Nephron (organoid): ENCODE data around the gene RSPH6A.
A peak's percentile ranks its signal among the peaks of the same experiment; 100 is the strongest.

Experiments used
- H3K27ac Mint-ChIP-seq, 3 experiments: 2 replicates each; pipeline ENCODE4 v1.8.0; 2020; ENCODE audit warnings: mixed read lengths in 3 of 3, mild to moderate bottlenecking in 2 of 3, moderate library complexity in 1 of 3
- H3K27me3 Mint-ChIP-seq: 2 replicates; pipeline ENCODE4 v1.8.0; 2021; ENCODE audit warnings: low read depth, mild to moderate bottlenecking, moderate library complexity, mixed read lengths
- H3K36me3 Mint-ChIP-seq: 2 replicates; pipeline ENCODE4 v1.8.0; 2020; ENCODE audit warnings: low read depth, mixed read lengths
- H3K4me1 Mint-ChIP-seq: 2 replicates; pipeline ENCODE4 v1.8.0; 2020; ENCODE audit warnings: mixed read lengths
- H3K4me3 Mint-ChIP-seq, 3 experiments: 2 replicates each; pipeline ENCODE4 v1.8.0; 2020; ENCODE audit warnings: mild to moderate bottlenecking in 3 of 3, mixed read lengths in 3 of 3, moderate library complexity in 2 of 3
- H3K9me3 Mint-ChIP-seq: 2 replicates; pipeline ENCODE4 v1.8.0; 2020; ENCODE audit warnings: mixed read lengths
- CTCF ChIP-seq, 3 experiments: fragments of 200-600 bp; sonication (generic); IDR thresholded peaks; one replicate each; pipeline ENCODE4 v1.5.0; 2021; ENCODE audit warnings: antibody characterized with exemption in 3 of 3; ENCODE audit not compliant: unreplicated experiment in 3 of 3

Gene RSPH6A

GRCh38 chr19:45789035-45789786 is 25.9 kb downstream of the RSPH6A start:
- Mint-ChIP-seq H3K4me1 (peaks cover 38% of the 10 kb centered on the region), H3K36me3 (peaks cover 38% of the 10 kb centered on the region), H3K27me3 (no peaks in the 10 kb centered on the region), H3K4me3 (peak overlapping the region in 2 of 3 experiments; percentile 3 to 22), H3K9me3 (no peaks in the 10 kb centered on the region), H3K27ac (no peak overlapping the region)
- no peak for TF ChIP-seq CTCF (IDR thresholded peaks at IDR 0.05; ENCODE audit: unreplicated experiment in 3 of 3)

- H3K4me3 Mint-ChIP-seq = no peak overlapping the region
- TF ChIP-seq CTCF (IDR thresholded peaks at IDR 0.05; ENCODE audit: unreplicated experiment in 3 of 3) = no peak
- peaks cover 32% of the 10 kb centered on the region for H3K36me3 Mint-ChIP-seq
- H3K4me1 Mint-ChIP-seq = peaks cover 30% of the 10 kb centered on the region
- no peaks in the 10 kb centered on the region for H3K9me3 Mint-ChIP-seq
- H3K27me3 Mint-ChIP-seq = no peaks in the 10 kb centered on the region
- no peak overlapping the region for H3K27ac Mint-ChIP-seq
Observed at GRCh38 chr19:45786533-45786894, 28.6 kb downstream of the RSPH6A start.

GRCh38 chr19:45785781-45786532 is 29.2 kb downstream of the RSPH6A start:
- Mint-ChIP-seq H3K4me3 (no peak overlapping the region), H3K27me3 (no peaks in the 10 kb centered on the region), H3K27ac (no peak overlapping the region), H3K36me3 (peaks cover 28% of the 10 kb centered on the region), H3K9me3 (no peaks in the 10 kb centered on the region), H3K4me1 (peaks cover 27% of the 10 kb centered on the region)
- TF ChIP-seq CTCF (IDR thresholded peaks at IDR 0.05; ENCODE audit: unreplicated experiment in 3 of 3) = no peak

- H3K4me3 Mint-ChIP-seq = peak overlapping the region in 1 of 3 experiments; percentile 39
- H3K36me3 Mint-ChIP-seq = peaks cover 28% of the 10 kb centered on the region
Observed at GRCh38 chr19:45785097-45785496, 30.0 kb downstream of the RSPH6A start.

GRCh38 chr19:45784096-45784495 is 31.0 kb downstream of the RSPH6A start:
- H3K4me1 Mint-ChIP-seq = peaks cover 37% of the 10 kb centered on the region
- peak overlapping the region in 1 of 3 experiments; percentile 78 for H3K4me3 Mint-ChIP-seq
- TF ChIP-seq CTCF (IDR thresholded peaks at IDR 0.05; ENCODE audit: unreplicated experiment in 3 of 3) = no peak
- no peaks in the 10 kb centered on the region for H3K9me3 Mint-ChIP-seq
- peak overlapping the region in 1 of 3 experiments; percentile 60 for H3K27ac Mint-ChIP-seq
- no peaks in the 10 kb centered on the region for H3K27me3 Mint-ChIP-seq
- peaks cover 25% of the 10 kb centered on the region for H3K36me3 Mint-ChIP-seq

More at GRCh38 chr19:45785097-45785496, 30.0 kb downstream of the RSPH6A start:
- Mint-ChIP-seq H3K4me1 (peaks cover 27% of the 10 kb centered on the region), H3K27me3 (no peaks in the 10 kb centered on the region), H3K27ac (no peak overlapping the region), H3K9me3 (no peaks in the 10 kb centered on the region)
- no peak for TF ChIP-seq CTCF (IDR thresholded peaks at IDR 0.05; ENCODE audit: unreplicated experiment in 3 of 3)
